Measurements from ENCODE around the gene MDM2.

DNA sequence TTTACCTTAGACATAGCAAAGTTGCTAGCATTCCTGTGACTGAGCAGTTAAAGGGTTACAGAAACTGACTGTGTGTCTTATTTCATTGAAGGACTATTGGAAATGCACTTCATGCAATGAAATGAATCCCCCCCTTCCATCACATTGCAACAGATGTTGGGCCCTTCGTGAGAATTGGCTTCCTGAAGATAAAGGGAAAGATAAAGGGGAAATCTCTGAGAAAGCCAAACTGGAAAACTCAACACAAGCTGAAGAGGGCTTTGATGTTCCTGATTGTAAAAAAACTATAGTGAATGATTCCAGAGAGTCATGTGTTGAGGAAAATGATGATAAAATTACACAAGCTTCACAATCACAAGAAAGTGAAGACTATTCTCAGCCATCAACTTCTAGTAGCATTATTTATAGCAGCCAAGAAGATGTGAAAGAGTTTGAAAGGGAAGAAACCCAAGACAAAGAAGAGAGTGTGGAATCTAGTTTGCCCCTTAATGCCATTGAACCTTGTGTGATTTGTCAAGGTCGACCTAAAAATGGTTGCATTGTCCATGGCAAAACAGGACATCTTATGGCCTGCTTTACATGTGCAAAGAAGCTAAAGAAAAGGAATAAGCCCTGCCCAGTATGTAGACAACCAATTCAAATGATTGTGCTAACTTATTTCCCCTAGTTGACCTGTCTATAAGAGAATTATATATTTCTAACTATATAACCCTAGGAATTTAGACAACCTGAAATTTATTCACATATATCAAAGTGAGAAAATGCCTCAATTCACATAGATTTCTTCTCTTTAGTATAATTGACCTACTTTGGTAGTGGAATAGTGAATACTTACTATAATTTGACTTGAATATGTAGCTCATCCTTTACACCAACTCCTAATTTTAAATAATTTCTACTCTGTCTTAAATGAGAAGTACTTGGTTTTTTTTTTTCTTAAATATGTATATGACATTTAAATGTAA lies 31.5 kb downstream of the MDM2 start:
- TF ChIP-seq, protein P1, sequence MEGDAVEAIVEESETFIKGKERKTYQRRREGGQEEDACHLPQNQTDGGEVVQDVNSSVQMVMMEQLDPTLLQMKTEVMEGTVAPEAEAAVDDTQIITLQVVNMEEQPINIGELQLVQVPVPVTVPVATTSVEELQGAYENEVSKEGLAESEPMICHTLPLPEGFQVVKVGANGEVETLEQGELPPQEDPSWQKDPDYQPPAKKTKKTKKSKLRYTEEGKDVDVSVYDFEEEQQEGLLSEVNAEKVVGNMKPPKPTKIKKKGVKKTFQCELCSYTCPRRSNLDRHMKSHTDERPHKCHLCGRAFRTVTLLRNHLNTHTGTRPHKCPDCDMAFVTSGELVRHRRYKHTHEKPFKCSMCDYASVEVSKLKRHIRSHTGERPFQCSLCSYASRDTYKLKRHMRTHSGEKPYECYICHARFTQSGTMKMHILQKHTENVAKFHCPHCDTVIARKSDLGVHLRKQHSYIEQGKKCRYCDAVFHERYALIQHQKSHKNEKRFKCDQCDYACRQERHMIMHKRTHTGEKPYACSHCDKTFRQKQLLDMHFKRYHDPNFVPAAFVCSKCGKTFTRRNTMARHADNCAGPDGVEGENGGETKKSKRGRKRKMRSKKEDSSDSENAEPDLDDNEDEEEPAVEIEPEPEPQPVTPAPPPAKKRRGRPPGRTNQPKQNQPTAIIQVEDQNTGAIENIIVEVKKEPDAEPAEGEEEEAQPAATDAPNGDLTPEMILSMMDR (conservative IDR thresholded peaks at IDR 0.05): no peak
- no peak for TF ChIP-seq ZFX (IDR thresholded peaks at IDR 0.05)

Measured in C4-2B (cell line).